IMR-90 (cell line): ENCODE measurements around the gene TMEM63A. TPM values are rescaled to one million over a fixed set of nuclear protein-coding genes. Genes with fewer than 3 reads are reported as not detected.

Experiments
- ATAC-seq: fragments of 200-7000 bp; cut with Tn5 transposase; 2 replicates; pipeline ENCODE4 v1.9.1; 2020; ENCODE audit warnings: low read depth, mild to moderate bottlenecking, moderate library complexity
- BruUV-seq: library from RNA; stranded (reverse); fragments of 400-500 nt; replicated peaks from 2 replicates; lab custom pipeline; 2021; lab: Mats Ljungman, UMichigan
- CTCF ChIA-PET: fragments of 300-600 bp; formaldehyde crosslinking; extraction: SDS; loops from one replicate; lab custom pipeline; 2021; ENCODE audit warnings: antibody characterized with exemption; lab: Yijun Ruan, JAX
- POLR2A ChIA-PET: fragments of 300-600 bp; sonication (Branson Sonifier 250); formaldehyde crosslinking; loops from one replicate; lab custom pipeline; 2022; ENCODE audit warnings: antibody characterized with exemption; ENCODE audit not compliant: unreplicated experiment; lab: Charles Lee
- DNase-seq: peaks from one replicate; pipeline ENCODE4 v3.0.0; 2013
- H2AFZ ChIP-seq: replicated peaks from 2 replicates; pipeline ENCODE3; 2013; ENCODE audit warnings: low read length, mild to moderate bottlenecking; ENCODE audit not compliant: poor library complexity
- H2AK5ac ChIP-seq: 2 replicates; pipeline ENCODE4 v1.6.1; 2013; ENCODE audit warnings: low read depth, low read length, inconsistent platforms
- H2AK9ac ChIP-seq: replicated peaks from 2 replicates; pipeline ENCODE3; 2013; ENCODE audit warnings: mild to moderate bottlenecking, low read depth, low read length, moderate library complexity; ENCODE audit not compliant: poor library complexity
- H2BK120ac ChIP-seq: 2 replicates; pipeline ENCODE4 v1.6.1; 2013; ENCODE audit warnings: low read depth, low read length, inconsistent platforms
- H2BK15ac ChIP-seq: 3 replicates; pipeline ENCODE4 v1.6.1; 2013; ENCODE audit warnings: low read depth, low read length, inconsistent platforms
- H2BK20ac ChIP-seq: 2 replicates; pipeline ENCODE4 v1.6.1; 2013; ENCODE audit warnings: low read depth, mild to moderate bottlenecking, inconsistent platforms, low read length, moderate library complexity
- H2BK5ac ChIP-seq: 2 replicates; pipeline ENCODE4 v1.6.1; 2013; ENCODE audit warnings: mild to moderate bottlenecking, low read depth, low read length, inconsistent platforms; ENCODE audit not compliant: poor library complexity, severe bottlenecking
- H3K14ac ChIP-seq: replicated peaks from 2 replicates; pipeline ENCODE4 v1.6.1; 2013; ENCODE audit warnings: low read depth, low read length, inconsistent platforms
- H3K18ac ChIP-seq: 2 replicates; pipeline ENCODE4 v1.6.1; 2013; ENCODE audit warnings: low read depth, low read length, control low read depth
- H3K23ac ChIP-seq: 2 replicates; pipeline ENCODE4 v1.6.1; 2013; ENCODE audit warnings: low read depth, low read length, inconsistent platforms
- H3K27ac ChIP-seq: 2 replicates; pipeline ENCODE4 v1.5.1; 2013; ENCODE audit warnings: mild to moderate bottlenecking, control low read depth, low read length; ENCODE audit not compliant: insufficient read depth
- H3K27me3 ChIP-seq: 2 replicates; pipeline ENCODE4 v1.6.1; 2013; ENCODE audit warnings: low read length; ENCODE audit not compliant: control insufficient read depth, insufficient read depth
- H3K36me3 ChIP-seq: 2 replicates; pipeline ENCODE4 v1.6.1; 2013; ENCODE audit warnings: low read length, mixed read lengths; ENCODE audit not compliant: control insufficient read depth, insufficient read depth
- H3K4ac ChIP-seq: 2 replicates; pipeline ENCODE4 v1.6.1; 2013; ENCODE audit warnings: low read depth, low read length, inconsistent platforms
- H3K4me1 ChIP-seq: 2 replicates; pipeline ENCODE4 v1.6.1; 2013; ENCODE audit warnings: low read length, mixed read lengths; ENCODE audit not compliant: control insufficient read depth, insufficient read depth
- H3K4me2 ChIP-seq: 2 replicates; pipeline ENCODE4 v1.6.1; 2013; ENCODE audit warnings: low read depth, mild to moderate bottlenecking, control low read depth, low read length, moderate library complexity
- H3K4me3 ChIP-seq: 2 replicates; pipeline ENCODE4 v1.5.1; 2013; ENCODE audit warnings: low read depth, mild to moderate bottlenecking, control low read depth, low read length, moderate library complexity; ENCODE audit not compliant: insufficient read depth
- H3K56ac ChIP-seq: 2 replicates; pipeline ENCODE4 v1.6.1; 2013; ENCODE audit warnings: low read length, inconsistent platforms; ENCODE audit not compliant: insufficient read depth; ENCODE audit errors: extremely low read depth
- H3K79me1 ChIP-seq, 2 experiments: 2 replicates each; pipeline ENCODE4 v1.6.1; 2013; ENCODE audit warnings: low read length in 2 of 2, inconsistent platforms in 1 of 2, low read depth in 1 of 2
- H3K9ac ChIP-seq: 2 replicates; pipeline ENCODE4 v1.6.1; 2013; ENCODE audit warnings: low read depth, low read length, control low read depth
- H3K9me1 ChIP-seq: 2 replicates; pipeline ENCODE4 v1.6.1; 2013; ENCODE audit warnings: low read length, inconsistent platforms; ENCODE audit not compliant: insufficient read depth
- H3K9me3 ChIP-seq: 2 replicates; pipeline ENCODE4 v1.6.1; 2013; ENCODE audit warnings: low read length; ENCODE audit not compliant: control insufficient read depth, insufficient read depth
- H4K20me1 ChIP-seq: 2 replicates; pipeline ENCODE4 v1.6.1; 2013; ENCODE audit warnings: low read length, inconsistent platforms; ENCODE audit not compliant: insufficient read depth
- H4K5ac ChIP-seq: 2 replicates; pipeline ENCODE4 v1.6.1; 2013; ENCODE audit warnings: mild to moderate bottlenecking, low read depth, low read length, control low read depth
- H4K8ac ChIP-seq, 2 experiments: 2 replicates each; pipeline ENCODE4 v1.6.1; 2013; ENCODE audit warnings: low read depth in 2 of 2, low read length in 2 of 2, control low read depth in 1 of 2, inconsistent platforms in 1 of 2
- H4K91ac ChIP-seq: 2 replicates; pipeline ENCODE4 v1.6.1; 2013; ENCODE audit warnings: low read depth, low read length, inconsistent platforms; ENCODE audit not compliant: insufficient read depth
- BHLHE40 ChIP-seq: fragments of 150-350 bp; IDR thresholded peaks from 2 replicates; pipeline ENCODE4 v1.6.1; 2016; ENCODE audit warnings: mild to moderate bottlenecking, low read depth, low read length
- CHD1 ChIP-seq: IDR thresholded peaks from 2 replicates; pipeline ENCODE4 v1.6.1; 2012; ENCODE audit warnings: low read depth, low read length, improper control_type of control experiment
- FOS ChIP-seq: fragments of 150-350 bp; IDR thresholded peaks from 2 replicates; pipeline ENCODE4 v1.6.1; 2016; ENCODE audit warnings: low read depth, low read length
- MAZ ChIP-seq: IDR thresholded peaks from 2 replicates; pipeline ENCODE4 v1.6.1; 2012; ENCODE audit warnings: low read depth, mild to moderate bottlenecking, low read length, improper control_type of control experiment, moderate library complexity, borderline replicate concordance
- MXI1 ChIP-seq: IDR thresholded peaks from 2 replicates; pipeline ENCODE4 v1.6.1; 2012; ENCODE audit warnings: low read depth, mild to moderate bottlenecking, low read length, moderate library complexity, borderline replicate concordance
- NFE2L2 ChIP-seq: fragments of 150-350 bp; IDR thresholded peaks from 2 replicates; pipeline ENCODE4 v1.6.1; 2016; ENCODE audit warnings: low read depth, mild to moderate bottlenecking, low read length
- POLR2A ChIP-seq: IDR thresholded peaks from 2 replicates; pipeline ENCODE4 v1.6.1; 2012; ENCODE audit warnings: mild to moderate bottlenecking, low read depth, low read length
- RAD21 ChIP-seq: IDR thresholded peaks from 2 replicates; pipeline ENCODE4 v1.6.1; 2012; ENCODE audit warnings: low read length, improper control_type of control experiment
- SMC3 ChIP-seq: fragments of 150-350 bp; IDR thresholded peaks from 2 replicates; pipeline ENCODE4 v1.6.1; 2016; ENCODE audit warnings: low read depth, mild to moderate bottlenecking, antibody characterized with exemption, low read length, moderate library complexity
- WGBS, 2 experiments: methylation state at CpG; one replicate each; pipeline versions ENCODE4 v1.1.5 to v1.1.7; 2013; ENCODE audit warnings: missing lambda C conversion rate in 2 of 2; ENCODE audit not compliant: insufficient read length in 1 of 2; ENCODE audit errors: extremely low coverage in 2 of 2; 5-methylcytosine and 5-hydroxymethylcytosine counted together
- dilution Hi-C: fragments of 300-500 bp; cut with HindIII; formaldehyde crosslinking; loops from one replicate; pipeline ENCODE4 v1.14.3; 2018; ENCODE audit warnings: low sequenced_read_pairs; ENCODE audit not compliant: unreplicated experiment
- in situ Hi-C: fragments of 300-500 bp; cut with MboI; formaldehyde crosslinking; loops from 3 replicates; pipeline ENCODE4 v1.14.3; 2019; ENCODE audit warnings: low sequenced_read_pairs, inconsistent platforms, mixed read lengths
- intact Hi-C: fragments of 100-400 bp; cut with micrococcal nuclease; formaldehyde crosslinking; loops from 2 replicates; pipeline ENCODE4 v1.10.0; 2022
- polyA plus RNA-seq, 3 experiments: library from polyadenylated mRNA; depleted of rRNA; stranded (reverse); fragments of >200 nt; gene quantifications; 2 replicates each; pipeline ENCODE4 v1.2.3, GENCODE V29; 2012; ENCODE audit warnings: low replicate concordance in 1 of 3
- total RNA-seq: library from RNA; depleted of rRNA; stranded (reverse); fragments of >200 nt; gene quantifications from 2 replicates; pipeline ENCODE4 v1.2.3, GENCODE V29; 2012
- TF ChIP-seq, protein P1 (sequence below): fragments of 150-350 bp; IDR thresholded peaks from 2 replicates; pipeline ENCODE4 v1.6.1; 2016; ENCODE audit warnings: low read depth, mild to moderate bottlenecking, low read length, moderate library complexity, borderline replicate concordance

TMEM63A gene
- total and polyA plus RNA-seq, 2 of the 4 experiments (the other 2 are of a cell fraction), result 4.7 to 23.3 TPM

DNA sequence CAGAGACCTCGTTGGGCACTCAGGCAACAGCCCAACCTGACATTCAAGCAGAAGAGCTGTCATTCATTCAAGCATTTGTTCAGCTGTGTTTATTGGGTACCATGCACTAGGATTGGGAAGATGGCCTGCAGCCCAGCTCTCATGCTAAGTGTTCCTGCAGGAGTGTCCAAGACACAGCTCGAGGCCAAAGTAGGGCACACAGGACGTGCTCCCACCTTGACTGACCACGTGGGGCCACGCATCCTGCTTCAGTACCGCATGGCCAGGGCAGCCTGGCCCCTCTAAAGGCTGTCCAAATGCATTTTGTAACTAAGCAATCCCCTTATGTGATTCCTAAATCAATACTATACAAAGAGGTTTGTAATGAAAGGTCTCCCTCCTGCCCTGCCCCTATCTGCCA, 32.2 kb upstream of the TMEM63A start:
- no peak overlapping the region for H3K14ac ChIP-seq
- H3K9me1 ChIP-seq, result peaks cover 3% of the 10 kb centered on the region; the same call in 1 of the 2 replicates
- H3K27ac ChIP-seq, result no peak overlapping the region
- H3K18ac ChIP-seq, result no peak overlapping the region
- no peaks in the 10 kb centered on the region for H3K9me3 ChIP-seq
- no peak overlapping the region for H4K8ac ChIP-seq
- H3K4ac ChIP-seq, result no peak overlapping the region
- no peak overlapping the region for H4K91ac ChIP-seq
- no peak overlapping the region for H2BK20ac ChIP-seq
- dilution Hi-C loops (no loop called here), intact Hi-C loops (no loop called here), in situ Hi-C loops (loop anchor here (5.0 kb wide), 1 partner anchor 442 kb away; no protein-coding TSS in a partner anchor)
- no peak overlapping the region for H2AK9ac ChIP-seq
- no peak overlapping the region for H2AFZ ChIP-seq
- H3K4me1 ChIP-seq, result peaks cover 2% of the 10 kb centered on the region; the same call in 1 of the 2 replicates
- no peak overlapping the region for H2BK15ac ChIP-seq
- BruUV-seq, result no TSS peak
- H3K36me3 ChIP-seq, result peaks cover 17% of the 10 kb centered on the region
- CTCF ChIA-PET, result no interaction called here
- DNase-seq (no peak), ATAC-seq (no peak)
- TF ChIP-seq RAD21, result no peak
- TF ChIP-seq, protein P1, sequence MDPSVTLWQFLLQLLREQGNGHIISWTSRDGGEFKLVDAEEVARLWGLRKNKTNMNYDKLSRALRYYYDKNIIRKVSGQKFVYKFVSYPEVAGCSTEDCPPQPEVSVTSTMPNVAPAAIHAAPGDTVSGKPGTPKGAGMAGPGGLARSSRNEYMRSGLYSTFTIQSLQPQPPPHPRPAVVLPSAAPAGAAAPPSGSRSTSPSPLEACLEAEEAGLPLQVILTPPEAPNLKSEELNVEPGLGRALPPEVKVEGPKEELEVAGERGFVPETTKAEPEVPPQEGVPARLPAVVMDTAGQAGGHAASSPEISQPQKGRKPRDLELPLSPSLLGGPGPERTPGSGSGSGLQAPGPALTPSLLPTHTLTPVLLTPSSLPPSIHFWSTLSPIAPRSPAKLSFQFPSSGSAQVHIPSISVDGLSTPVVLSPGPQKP, result no peak
- TF ChIP-seq POLR2A, result no peak
- no peak for TF ChIP-seq FOS
- no peak for TF ChIP-seq SMC3
- TF ChIP-seq MAZ, result no peak
- TF ChIP-seq BHLHE40, result no peak
- TF ChIP-seq MXI1, result no peak
- no peak for TF ChIP-seq NFE2L2
- TF ChIP-seq CHD1, result no peak
- H2AK5ac ChIP-seq, result no peak overlapping the region
- no peaks in the 10 kb centered on the region for H3K27me3 ChIP-seq
- H2BK120ac ChIP-seq, result no peak overlapping the region
- no peak overlapping the region for H3K4me3 ChIP-seq
- no peak overlapping the region for H2BK5ac ChIP-seq
- peaks cover under 1% of the 10 kb centered on the region; the same call in 1 of the 2 replicates for H4K20me1 ChIP-seq
- no peak overlapping the region for H3K9ac ChIP-seq
- no peak overlapping the region for H3K4me2 ChIP-seq
- POLR2A ChIA-PET, result no interaction called here
- peaks cover 0 to 6% of the 10 kb centered on the region in 2 experiments; a peak in 3 of 4 replicates for H3K79me1 ChIP-seq
- H4K5ac ChIP-seq, result no peak overlapping the region
- H3K56ac ChIP-seq, result no peak overlapping the region
- H3K23ac ChIP-seq, result no peak overlapping the region
- WGBS, 2 experiments, result 83% methylated on average over 1 of the region's 6 CpGs; no CpG with 5 or more reads in 1 of the 2 experiments
